Left ventricle myocardium inferior (tissue), 1 donor: Measurements from ENCODE around the gene EHHADH. TPM values are rescaled to one million over a fixed set of nuclear protein-coding genes. Genes with fewer than 3 reads are reported as not detected.

Experiments
- DNase-seq: peaks from one replicate; pipeline ENCODE4 v3.0.0-alpha.2; 2020
- H3K27ac ChIP-seq: fragments of 200-600 bp; replicated peaks from 2 replicates; pipeline ENCODE4 v1.8.0; 2021
- H3K27me3 ChIP-seq: fragments of 200-600 bp; 2 replicates; pipeline ENCODE4 v1.8.0; 2021; ENCODE audit warnings: low read depth
- H3K36me3 ChIP-seq: fragments of 200-600 bp; 2 replicates; pipeline ENCODE4 v1.8.0; 2021
- H3K4me1 ChIP-seq: fragments of 200-600 bp; 2 replicates; pipeline ENCODE4 v1.8.0; 2021
- H3K4me3 ChIP-seq: fragments of 200-600 bp; 2 replicates; pipeline ENCODE4 v1.8.0; 2021; ENCODE audit warnings: mild to moderate bottlenecking, moderate library complexity
- H3K9me3 ChIP-seq: fragments of 200-600 bp; replicated peaks from 2 replicates; pipeline ENCODE4 v1.8.0; 2021
- intact Hi-C: fragments of 100-400 bp; cut with micrococcal nuclease; formaldehyde crosslinking; loops from one replicate; pipeline ENCODE4 v1.11.0; 2022
- total RNA-seq: library from RNA; stranded (reverse); fragmentation: NEBNext Ultra II Directional; extraction: Animal tissue kit (Norgen Biotek cat#: 25700); gene quantifications from one replicate; pipeline ENCODE4 v1.2.1, GENCODE V29; 2021
- TF ChIP-seq, protein P1 (sequence below): fragments of 200-600 bp; IDR thresholded peaks from 2 replicates; pipeline ENCODE4 v1.8.0; 2021; ENCODE audit warnings: antibody characterized with exemption, mild to moderate bottlenecking, borderline replicate concordance
- donor health status: DM: no; HTN: yes; CAD: no; lungs with severe emphysema.

The EHHADH gene
- total RNA-seq, 1 donor from 2014 or later, result 20.1 TPM

DNA sequence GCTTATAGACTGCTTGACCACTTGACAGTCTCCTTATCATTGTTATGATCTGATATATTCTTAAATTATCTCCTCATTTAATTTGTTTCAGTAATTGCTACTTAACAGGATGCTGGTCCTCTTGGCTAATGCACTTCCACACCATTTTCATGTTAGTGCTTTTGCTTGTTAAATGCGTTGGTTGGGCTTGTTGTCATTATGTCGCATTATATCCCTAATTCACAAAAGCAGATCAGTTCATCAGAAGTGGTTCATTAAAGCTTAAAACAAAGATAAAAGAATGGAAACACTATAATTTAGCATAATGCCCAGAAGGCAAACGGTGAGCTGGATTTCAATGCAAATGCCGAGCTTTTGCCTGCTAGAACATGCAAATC is 17.1 kb upstream of the EHHADH start:
- Histone ChIP-seq H3K36me3 (no peaks in the 10 kb centered on the region), H3K4me3 (no peak overlapping the region), H3K27me3 (peaks cover 94% of the 10 kb centered on the region), H3K4me1 (no peaks in the 10 kb centered on the region), H3K27ac (no peak overlapping the region), H3K9me3 (no peaks in the 10 kb centered on the region)
- TF ChIP-seq, protein P1, sequence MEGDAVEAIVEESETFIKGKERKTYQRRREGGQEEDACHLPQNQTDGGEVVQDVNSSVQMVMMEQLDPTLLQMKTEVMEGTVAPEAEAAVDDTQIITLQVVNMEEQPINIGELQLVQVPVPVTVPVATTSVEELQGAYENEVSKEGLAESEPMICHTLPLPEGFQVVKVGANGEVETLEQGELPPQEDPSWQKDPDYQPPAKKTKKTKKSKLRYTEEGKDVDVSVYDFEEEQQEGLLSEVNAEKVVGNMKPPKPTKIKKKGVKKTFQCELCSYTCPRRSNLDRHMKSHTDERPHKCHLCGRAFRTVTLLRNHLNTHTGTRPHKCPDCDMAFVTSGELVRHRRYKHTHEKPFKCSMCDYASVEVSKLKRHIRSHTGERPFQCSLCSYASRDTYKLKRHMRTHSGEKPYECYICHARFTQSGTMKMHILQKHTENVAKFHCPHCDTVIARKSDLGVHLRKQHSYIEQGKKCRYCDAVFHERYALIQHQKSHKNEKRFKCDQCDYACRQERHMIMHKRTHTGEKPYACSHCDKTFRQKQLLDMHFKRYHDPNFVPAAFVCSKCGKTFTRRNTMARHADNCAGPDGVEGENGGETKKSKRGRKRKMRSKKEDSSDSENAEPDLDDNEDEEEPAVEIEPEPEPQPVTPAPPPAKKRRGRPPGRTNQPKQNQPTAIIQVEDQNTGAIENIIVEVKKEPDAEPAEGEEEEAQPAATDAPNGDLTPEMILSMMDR, result no peak
- intact Hi-C loops, result no loop called here
- DNase-seq, result no peak

- DNase-seq, result no peak
- H3K36me3 ChIP-seq, result no peaks in the 10 kb centered on the region
- H3K4me1 ChIP-seq, result no peaks in the 10 kb centered on the region
- TF ChIP-seq, protein P1, result peak; percentile 52
- intact Hi-C loops, result no loop called here
- no peaks in the 10 kb centered on the region for H3K9me3 ChIP-seq
- peaks cover 93% of the 10 kb centered on the region for H3K27me3 ChIP-seq
- H3K4me3 ChIP-seq, result no peak overlapping the region
- no peak overlapping the region for H3K27ac ChIP-seq
These were observed 16.6 kb upstream of the EHHADH start for GRCh38 chr3:185270262-185270955.

DNA sequence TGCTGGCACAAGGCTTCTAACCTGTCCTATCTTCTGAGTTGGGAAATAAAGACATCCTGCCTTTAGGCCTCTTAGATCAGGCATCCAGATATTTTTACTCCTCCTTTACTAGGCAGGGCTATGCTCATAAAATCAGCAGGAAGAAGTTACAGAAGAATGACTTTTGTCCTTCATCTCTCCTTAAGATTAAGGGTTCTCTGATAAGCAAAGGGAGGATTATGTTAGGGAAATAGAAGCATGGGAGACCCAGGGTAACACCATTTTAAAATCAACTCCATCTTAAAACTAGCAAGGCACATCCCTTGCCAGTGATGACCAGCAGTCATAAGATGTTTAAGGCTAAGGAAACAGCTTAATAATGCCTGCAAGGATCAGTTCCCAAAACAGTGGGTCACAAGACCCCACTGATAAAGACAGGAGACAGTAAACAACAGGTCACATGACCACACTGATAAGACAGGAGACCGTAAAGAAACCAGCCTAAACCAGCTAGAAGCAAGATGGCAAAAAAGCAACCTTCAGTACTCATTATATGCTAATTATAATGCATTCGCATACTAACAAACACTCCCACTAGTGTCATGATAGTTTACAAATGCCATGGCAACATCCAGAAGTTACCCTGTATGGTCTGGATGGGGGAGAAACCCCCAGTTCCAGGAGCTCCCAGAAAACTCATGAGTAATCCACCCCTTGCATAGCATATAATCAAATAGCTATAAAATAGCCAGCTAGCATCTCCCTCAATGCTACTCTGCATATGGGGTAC is 14.5 kb upstream of the EHHADH start:
- intact Hi-C loops, result no loop called here
- no peak overlapping the region for H3K4me3 ChIP-seq
- TF ChIP-seq, protein P1, result no peak
- peaks cover 83% of the 10 kb centered on the region for H3K27me3 ChIP-seq
- no peak for DNase-seq
- H3K9me3 ChIP-seq, result no peaks in the 10 kb centered on the region
- H3K4me1 ChIP-seq, result no peaks in the 10 kb centered on the region
- no peak overlapping the region for H3K27ac ChIP-seq
- no peaks in the 10 kb centered on the region for H3K36me3 ChIP-seq

- Histone ChIP-seq H3K27me3 (peaks cover 71% of the 10 kb centered on the region), H3K36me3 (no peaks in the 10 kb centered on the region), H3K4me1 (no peaks in the 10 kb centered on the region), H3K27ac (no peak overlapping the region), H3K4me3 (no peak overlapping the region), H3K9me3 (no peaks in the 10 kb centered on the region)
- intact Hi-C loops, result no loop called here
- no peak for DNase-seq
- TF ChIP-seq, protein P1, result no peak
These were observed 13.3 kb upstream of the EHHADH start for GRCh38 chr3:185267193-185267592.

GRCh38 chr3:185264849-185265553 is 11.2 kb upstream of the EHHADH start:
- no peak for DNase-seq
- no peak overlapping the region for H3K27ac ChIP-seq
- H3K4me3 ChIP-seq, result no peak overlapping the region
- H3K9me3 ChIP-seq, result peaks cover 2% of the 10 kb centered on the region
- H3K36me3 ChIP-seq, result no peaks in the 10 kb centered on the region
- TF ChIP-seq, protein P1, result no peak
- H3K4me1 ChIP-seq, result no peaks in the 10 kb centered on the region
- H3K27me3 ChIP-seq, result peaks cover 52% of the 10 kb centered on the region
- intact Hi-C loops, result no loop called here
